Endothelial cell of umbilical vein (primary cell): ENCODE data around the gene LSMEM2. TPM values are rescaled to one million over a fixed set of nuclear protein-coding genes. Genes with fewer than 3 reads are reported as not detected.
"Not testable (repeated sequence)": the region's sequence is repeated elsewhere in the genome, so short reads cannot be mapped to it uniquely, and the experiment has no call there.

Experiments used
- BruUV-seq: library from RNA; stranded (reverse); fragments of 400-500 nt; replicated peaks from 2 replicates; lab custom pipeline; 2021; lab: Mats Ljungman, UMichigan
- CTCF ChIA-PET: fragments of 300-600, 350-600 bp; sonication (Branson Sonifier 250); formaldehyde crosslinking; loops from one replicate; lab custom pipeline; 2021; ENCODE audit warnings: antibody characterized with exemption, inconsistent platforms; lab: Charles Lee
- POLR2A ChIA-PET: fragments of 300-600, 350-600 bp; sonication (Branson Sonifier 250); formaldehyde crosslinking; loops from one replicate; lab custom pipeline; 2021; ENCODE audit warnings: antibody characterized with exemption, inconsistent platforms; lab: Charles Lee
- DNase-seq: peaks from one replicate; pipeline ENCODE4 v3.0.0-alpha.2; 2011; ENCODE audit warnings: low read depth, low spot score
- FAIRE-seq: peaks from 2 replicates; lab custom pipeline; 2011; peaks lifted over from hg19 to GRCh38; lab: Jason Lieb, UNC
- H2AFZ ChIP-seq: 2 replicates; pipeline ENCODE4 v1.6.0; 2012; ENCODE audit warnings: low read depth, low read length, control low read depth, inconsistent platforms
- H3K27ac ChIP-seq: 2 replicates; pipeline ENCODE4 v1.5.1; 2011; ENCODE audit warnings: low read depth, mild to moderate bottlenecking, control low read depth, low read length, moderate library complexity; ENCODE audit not compliant: insufficient read depth
- H3K27me3 ChIP-seq, 2 experiments: 2 replicates each; pipeline versions ENCODE4 v1.6.0 to v1.6.1; 2011; ENCODE audit warnings: low read length in 2 of 2, mixed read lengths in 1 of 2; ENCODE audit not compliant: control insufficient read depth in 2 of 2, insufficient read depth in 2 of 2
- H3K36me3 ChIP-seq, 2 experiments: 2 replicates in 1 of 2; 3 replicates in 1 of 2; pipeline ENCODE4 v1.5.1; 2011; ENCODE audit warnings: low read length in 2 of 2, mild to moderate bottlenecking in 1 of 2, moderate library complexity in 1 of 2; ENCODE audit not compliant: control insufficient read depth in 2 of 2, insufficient read depth in 2 of 2; ENCODE audit errors: extremely low read depth in 1 of 2
- H3K4me1 ChIP-seq: 3 replicates; pipeline ENCODE4 v1.5.1; 2011; ENCODE audit warnings: mild to moderate bottlenecking, low read length; ENCODE audit not compliant: control insufficient read depth, insufficient read depth; ENCODE audit errors: extremely low read depth
- H3K4me2 ChIP-seq: 2 replicates; pipeline ENCODE4 v1.6.1; 2011; ENCODE audit warnings: low read length, control low read depth, mixed read lengths; ENCODE audit not compliant: insufficient read depth
- H3K4me3 ChIP-seq, 3 experiments: fragments of 200-600 bp in 1 of 3; sonication (generic), shearing (Covaris generic) in 1 of 3; replicated peaks in 1 of 3; 2 replicates each; pipeline ENCODE4 v1.5.1; 2011 to 2016; ENCODE audit warnings: control low read depth in 3 of 3, low read length in 3 of 3, mild to moderate bottlenecking in 2 of 3, inconsistent platforms in 1 of 3, low read depth in 1 of 3, moderate library complexity in 1 of 3; ENCODE audit not compliant: insufficient read depth in 1 of 3
- H3K79me2 ChIP-seq: 2 replicates; pipeline ENCODE4 v1.6.0; 2012; ENCODE audit warnings: low read length, inconsistent platforms; ENCODE audit not compliant: control insufficient read depth, insufficient read depth
- H3K9ac ChIP-seq: replicated peaks from 2 replicates; pipeline ENCODE3; 2011; ENCODE audit warnings: low read length, control low read depth; ENCODE audit not compliant: insufficient read depth; ENCODE audit errors: extremely low read depth
- H3K9me1 ChIP-seq: replicated peaks from 3 replicates; pipeline ENCODE4 v1.6.0; 2011; ENCODE audit warnings: mild to moderate bottlenecking, low read length; ENCODE audit not compliant: control insufficient read depth, insufficient read depth; ENCODE audit errors: extremely low read depth
- H3K9me3 ChIP-seq: replicated peaks from 2 replicates; pipeline ENCODE4 v1.5.1; 2012; ENCODE audit warnings: low read length, inconsistent platforms; ENCODE audit not compliant: control insufficient read depth, insufficient read depth
- H4K20me1 ChIP-seq: replicated peaks from 2 replicates; pipeline ENCODE3; 2011; ENCODE audit warnings: mild to moderate bottlenecking, low read length; ENCODE audit not compliant: control insufficient read depth, insufficient read depth; ENCODE audit errors: extremely low read depth
- EZH2 ChIP-seq: IDR thresholded peaks from 2 replicates; pipeline ENCODE4 v1.6.1; 2012; ENCODE audit warnings: borderline replicate concordance, low read depth, mild to moderate bottlenecking, moderate library complexity, low read length, inconsistent platforms; ENCODE audit not compliant: severe bottlenecking
- FOS ChIP-seq: IDR thresholded peaks from 2 replicates; pipeline ENCODE4 v1.6.1; 2011; ENCODE audit warnings: mild to moderate bottlenecking, low read length, moderate library complexity, borderline replicate concordance; ENCODE audit not compliant: insufficient read depth
- GATA2 ChIP-seq: IDR thresholded peaks from 2 replicates; pipeline ENCODE4 v1.7.0; 2011; ENCODE audit warnings: low read depth, mild to moderate bottlenecking, moderate library complexity, mixed read lengths, low read length; ENCODE audit not compliant: insufficient read length, insufficient read depth
- JUN ChIP-seq: IDR thresholded peaks from 2 replicates; pipeline ENCODE4 v1.6.1; 2011; ENCODE audit warnings: borderline replicate concordance, low read depth; ENCODE audit not compliant: insufficient read length, insufficient read depth
- MYC ChIP-seq: IDR thresholded peaks from one replicate; pipeline ENCODE4 v1.6.1; 2011; ENCODE audit warnings: mild to moderate bottlenecking, low read depth, low read length
- POLR2A ChIP-seq: IDR thresholded peaks from 2 replicates; pipeline ENCODE4 v1.6.1; 2012; ENCODE audit warnings: low read depth, mild to moderate bottlenecking, control low read depth, low read length
- POLR2AphosphoS5 ChIP-seq: IDR thresholded peaks from 2 replicates; pipeline ENCODE4 v1.6.1; 2012; ENCODE audit warnings: low read depth, mild to moderate bottlenecking, control low read depth, low read length, moderate library complexity; ENCODE audit not compliant: insufficient read depth
- dilution Hi-C: fragments of 300-500 bp; cut with MboI; formaldehyde crosslinking; loops from one replicate; pipeline ENCODE4 v1.15.0; 2019; ENCODE audit warnings: low sequenced_read_pairs; ENCODE audit not compliant: extremely low pct_ligation_motif_present
- intact Hi-C: fragments of 100-400 bp; cut with micrococcal nuclease; formaldehyde crosslinking; loops from one replicate; pipeline ENCODE4 v1.10.0; 2022
- polyA plus RNA-seq, 4 experiments: library from polyadenylated mRNA; depleted of rRNA in 3 of 4; stranded (reverse) in 3 of 4; unstranded in 1 of 4; fragments of >200 nt; gene quantifications; 2 replicates each; pipeline versions ENCODE4 v1.2.1 to v1.2.3, GENCODE V29; 2011 to 2012; ENCODE audit warnings: missing spikeins in 1 of 4
- total RNA-seq: library from RNA; stranded (reverse); gene quantifications from 2 replicates; pipeline ENCODE4 v1.2.3, GENCODE V29; 2021
- TF ChIP-seq, protein P1 (sequence below), 2 donors: IDR thresholded peaks; 1 replicate in 1 of 2; 2 replicates in 1 of 2; pipeline ENCODE4 v1.5.1; 2011; ENCODE audit warnings: low read length in 2 of 2, mild to moderate bottlenecking in 2 of 2, moderate library complexity in 2 of 2, control low read depth in 1 of 2, inconsistent platforms in 1 of 2, low read depth in 1 of 2; ENCODE audit not compliant: insufficient read depth in 1 of 2; ENCODE audit errors: extremely low read depth in 1 of 2
- TF ChIP-seq, protein P2 (sequence below): IDR thresholded peaks from 2 replicates; pipeline ENCODE4 v1.6.1; 2011; ENCODE audit not compliant: insufficient read depth, insufficient read length

LSMEM2 gene
- total and polyA plus RNA-seq, 2 donors (not counting 3 experiments of a cell fraction or from before 2014, with no cell fraction given) = not detected

DNA sequence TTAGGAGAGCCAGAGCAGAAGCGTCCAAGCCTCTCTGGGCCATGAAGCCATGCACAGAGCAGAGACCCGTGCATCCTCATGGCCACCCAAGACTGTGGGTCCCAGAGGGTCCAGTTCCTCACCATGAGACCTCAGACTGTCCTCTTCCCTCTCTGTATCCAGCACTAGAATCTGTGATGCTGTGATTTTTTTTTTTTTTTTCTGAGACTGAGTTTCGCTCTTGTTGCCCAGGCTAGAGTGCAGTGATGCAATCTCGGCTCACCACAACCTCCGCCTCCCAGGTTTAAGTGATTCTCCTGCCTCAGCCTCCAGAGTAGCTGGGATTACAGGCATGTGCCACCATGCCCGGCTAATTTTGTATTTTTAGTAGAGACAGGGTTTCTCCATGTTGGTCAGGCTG is 34.1 kb upstream of the LSMEM2 start:
- H3K27me3 ChIP-seq, POLR2A ChIA-PET, DNase-seq, H2AFZ ChIP-seq, H3K9ac ChIP-seq, H3K4me2 ChIP-seq, H3K9me3 ChIP-seq, H3K9me1 ChIP-seq, FAIRE-seq, BruUV-seq, H4K20me1 ChIP-seq, intact Hi-C loops, H3K4me3 ChIP-seq: not testable (repeated sequence)
- peaks cover 4 to 26% of the 10 kb centered on the region in 2 experiments for H3K36me3 ChIP-seq
- peaks cover 95% of the 10 kb centered on the region for H3K4me1 ChIP-seq
- dilution Hi-C loops = loop anchor here (5.0 kb wide), 1 partner anchor 63 kb away; no protein-coding TSS in a partner anchor
- CTCF ChIA-PET = interaction anchor here (0.6 to 5.6 kb wide), 5 partner anchors 9 to 51 kb away, joined by 3 to 54 read pairs (median 24); partner anchors contain the start of gene GNAI2
- H3K79me2 ChIP-seq = peaks cover 91% of the 10 kb centered on the region
- peak overlapping the region; percentile 97 for H3K27ac ChIP-seq

DNA sequence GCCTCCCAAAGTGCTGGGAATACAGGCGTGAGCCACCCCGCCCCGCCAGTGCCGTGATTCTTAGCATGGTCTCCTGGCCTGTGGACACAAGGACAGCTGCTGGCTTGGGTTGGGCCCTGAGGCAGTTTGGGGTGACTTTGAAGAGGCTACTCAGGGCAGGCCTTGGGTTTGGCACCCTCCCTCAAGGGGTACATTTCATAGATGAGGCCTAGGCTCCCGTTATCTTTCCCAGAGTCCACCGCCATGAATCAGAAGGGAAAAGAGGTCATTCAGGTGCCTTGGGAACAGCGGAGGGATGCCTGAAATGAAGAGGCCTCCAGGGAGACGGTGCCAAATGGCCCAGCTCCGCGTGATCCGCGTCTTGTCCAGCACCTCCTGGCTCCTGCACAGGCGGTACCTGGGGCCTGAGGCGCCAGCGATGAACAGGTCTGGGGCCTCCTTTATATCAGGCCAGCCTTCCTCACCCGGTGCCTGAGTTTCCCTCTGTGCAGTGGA is 33.6 kb upstream of the LSMEM2 start:
- Histone ChIP-seq H2AFZ (no peak overlapping the region), H3K36me3 (peaks cover 4 to 24% of the 10 kb centered on the region in 2 experiments), H3K9ac (peak overlapping the region; percentile 56), H4K20me1 (no peaks in the 10 kb centered on the region), H3K9me1 (no peaks in the 10 kb centered on the region), H3K9me3 (no peaks in the 10 kb centered on the region), H3K4me3 (no peak overlapping the region), H3K4me1 (peaks cover 95% of the 10 kb centered on the region), H3K27ac (peak overlapping the region; percentile 86), H3K27me3 (no peaks in the 10 kb centered on the region), H3K79me2 (peaks cover 91% of the 10 kb centered on the region), H3K4me2 (peak overlapping the region; percentile 32)
- TF ChIP-seq FOS (no peak), MYC (no peak), GATA2 (no peak), POLR2AphosphoS5 (no peak), EZH2 (no peak), POLR2A (no peak), JUN (no peak)
- TF ChIP-seq, protein P1, sequence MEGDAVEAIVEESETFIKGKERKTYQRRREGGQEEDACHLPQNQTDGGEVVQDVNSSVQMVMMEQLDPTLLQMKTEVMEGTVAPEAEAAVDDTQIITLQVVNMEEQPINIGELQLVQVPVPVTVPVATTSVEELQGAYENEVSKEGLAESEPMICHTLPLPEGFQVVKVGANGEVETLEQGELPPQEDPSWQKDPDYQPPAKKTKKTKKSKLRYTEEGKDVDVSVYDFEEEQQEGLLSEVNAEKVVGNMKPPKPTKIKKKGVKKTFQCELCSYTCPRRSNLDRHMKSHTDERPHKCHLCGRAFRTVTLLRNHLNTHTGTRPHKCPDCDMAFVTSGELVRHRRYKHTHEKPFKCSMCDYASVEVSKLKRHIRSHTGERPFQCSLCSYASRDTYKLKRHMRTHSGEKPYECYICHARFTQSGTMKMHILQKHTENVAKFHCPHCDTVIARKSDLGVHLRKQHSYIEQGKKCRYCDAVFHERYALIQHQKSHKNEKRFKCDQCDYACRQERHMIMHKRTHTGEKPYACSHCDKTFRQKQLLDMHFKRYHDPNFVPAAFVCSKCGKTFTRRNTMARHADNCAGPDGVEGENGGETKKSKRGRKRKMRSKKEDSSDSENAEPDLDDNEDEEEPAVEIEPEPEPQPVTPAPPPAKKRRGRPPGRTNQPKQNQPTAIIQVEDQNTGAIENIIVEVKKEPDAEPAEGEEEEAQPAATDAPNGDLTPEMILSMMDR (IDR thresholded peaks at IDR 0.05; ENCODE audit: extremely low read depth in 1 of 2, insufficient read depth in 1 of 2, low read depth in 1 of 2, low read length in 2 of 2) = no peak
- TF ChIP-seq, protein P2, sequence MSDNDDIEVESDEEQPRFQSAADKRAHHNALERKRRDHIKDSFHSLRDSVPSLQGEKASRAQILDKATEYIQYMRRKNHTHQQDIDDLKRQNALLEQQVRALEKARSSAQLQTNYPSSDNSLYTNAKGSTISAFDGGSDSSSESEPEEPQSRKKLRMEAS = no peak
- FAIRE-seq (no peak), DNase-seq (peak; percentile 36)
- intact Hi-C loops = no loop called here
- ChIA-PET CTCF (interaction anchor here (0.6 to 5.6 kb wide), 4 partner anchors 9 to 51 kb away, joined by 3 to 54 read pairs (median 18); partner anchors contain the start of gene GNAI2), POLR2A (no interaction called here)
- dilution Hi-C loops = no loop called here
- no TSS peak for BruUV-seq
